Raji (cell line): ENCODE measurements around the gene DHPS.

ENCODE experiments used
- POLR2A ChIP-seq: IDR thresholded peaks from 2 replicates; pipeline ENCODE4 v1.6.1; 2011; ENCODE audit warnings: low read depth, low read length, control low read depth; ENCODE audit not compliant: insufficient read depth

Gene DHPS

GRCh38 chr19:12681074-12681987 is at the start of gene DHPS:
TSS of gene DHPS (minus strand) at chr19:12681880. CDS start at chr19:12681766, 114 bp downstream.
- TF ChIP-seq POLR2A: peak; percentile 82

- no peak for TF ChIP-seq POLR2A
Observed at GRCh38 chr19:12731337-12731736, 49.7 kb upstream of the DHPS start.

DNA sequence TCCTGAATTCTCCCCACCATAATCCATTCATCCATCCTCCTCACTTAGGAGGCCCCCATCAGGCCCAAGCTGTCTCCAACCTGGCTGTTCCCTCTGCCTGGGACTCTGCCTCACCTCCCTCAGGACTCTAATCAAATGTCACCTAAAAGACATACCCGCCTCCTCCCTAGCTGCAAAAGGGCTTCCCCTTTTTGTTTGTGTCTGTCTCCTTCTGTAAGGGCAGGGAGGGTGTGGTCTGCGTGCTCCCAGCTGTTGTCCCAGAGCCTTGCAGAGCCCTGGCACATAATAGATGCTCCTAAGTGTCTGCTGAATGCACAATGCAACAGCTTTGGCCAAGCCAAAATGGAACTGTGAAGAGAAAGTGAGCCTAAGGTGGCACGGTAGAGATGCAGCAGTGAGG is 48.4 kb upstream of the DHPS start:
- no peak for TF ChIP-seq POLR2A

DNA sequence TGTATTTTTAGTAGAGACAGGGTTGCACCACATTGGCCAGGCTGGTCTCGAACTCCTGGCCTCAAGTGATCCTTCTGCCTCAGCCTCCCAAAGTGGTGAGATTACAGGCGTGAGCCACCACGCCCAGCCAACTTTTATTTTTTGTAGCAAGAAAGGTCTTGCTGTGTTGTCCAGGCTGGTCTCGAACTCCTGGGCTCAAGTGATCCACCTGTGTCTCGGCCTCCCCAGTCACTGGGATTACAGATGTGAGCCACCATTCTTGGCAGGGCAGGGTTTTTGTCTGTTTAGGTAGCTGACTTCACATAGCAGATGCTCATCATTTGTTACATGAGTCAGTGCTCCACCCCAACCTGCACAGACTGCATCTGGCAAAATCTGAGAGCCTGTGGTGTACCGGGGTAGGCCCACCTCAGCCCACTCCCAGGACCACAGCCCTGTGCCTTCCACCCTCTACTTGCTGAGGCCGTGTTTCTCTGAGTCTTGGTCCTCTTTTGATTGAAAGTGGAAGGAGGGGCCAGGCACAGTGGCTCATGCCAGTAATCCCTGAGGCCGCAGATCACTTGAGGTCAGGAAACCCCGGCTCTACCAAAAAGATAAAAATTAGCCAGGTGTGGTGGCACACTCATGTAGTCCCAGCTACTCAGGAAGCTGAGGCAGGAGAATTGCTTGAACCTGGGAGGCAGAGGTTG is 46.2 kb upstream of the DHPS start:
- TF ChIP-seq POLR2A: no peak

DNA sequence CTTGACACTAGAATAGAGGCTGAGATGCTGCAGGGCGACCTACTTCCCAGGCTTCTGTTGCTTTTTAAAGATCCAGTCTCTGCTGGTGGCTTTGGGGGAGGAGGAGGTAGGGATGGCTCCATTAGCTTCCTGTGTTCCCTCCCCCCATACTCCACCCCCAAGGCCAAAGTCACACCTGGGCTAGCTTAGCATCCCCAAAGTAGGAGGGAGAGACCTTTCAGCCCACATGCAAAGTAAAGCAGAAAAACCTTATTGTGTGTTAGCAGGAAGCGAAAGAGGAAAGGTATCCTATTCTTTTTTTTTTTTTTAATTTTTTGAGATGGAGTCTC is 45.3 kb upstream of the DHPS start:
- no peak for TF ChIP-seq POLR2A

- TF ChIP-seq POLR2A: peak; percentile 80
Observed at GRCh38 chr19:12723641-12724426, 42.2 kb upstream of the DHPS start, which contains the start of gene TNPO2. TSS of gene TNPO2 (minus strand) at chr19:12723932. CDS start at chr19:12720977, 2,955 bp downstream.

GRCh38 chr19:12723381-12723640 is 41.6 kb upstream of the DHPS start:
- TF ChIP-seq POLR2A: no peak

- peak; percentile 88 for TF ChIP-seq POLR2A
Observed at GRCh38 chr19:12722566-12723380, 41.1 kb upstream of the DHPS start.

GRCh38 chr19:12721656-12722565 is 40.2 kb upstream of the DHPS start:
- no peak for TF ChIP-seq POLR2A

GRCh38 chr19:12720851-12721655 is 39.4 kb upstream of the DHPS start:
- no peak for TF ChIP-seq POLR2A

DNA sequence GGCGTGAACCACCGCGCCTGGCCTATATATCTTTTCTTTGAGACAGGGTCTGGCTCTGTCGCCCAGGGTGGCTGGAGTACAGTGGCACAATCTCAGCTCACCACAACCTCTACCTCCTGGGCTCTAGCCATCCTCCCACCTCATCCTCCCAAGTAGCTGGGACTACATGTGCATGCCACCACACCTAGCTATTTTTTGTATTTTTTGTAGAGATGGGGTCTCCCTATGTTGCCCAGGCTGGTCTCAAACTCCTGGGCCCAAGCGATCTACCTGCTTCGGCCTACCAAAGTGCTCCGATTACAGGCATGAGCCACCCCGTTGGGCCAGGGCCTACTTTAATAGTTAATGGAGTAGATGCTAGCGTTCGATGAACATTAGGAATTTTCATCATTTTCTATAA is 38.6 kb upstream of the DHPS start:
- no peak for TF ChIP-seq POLR2A

DNA sequence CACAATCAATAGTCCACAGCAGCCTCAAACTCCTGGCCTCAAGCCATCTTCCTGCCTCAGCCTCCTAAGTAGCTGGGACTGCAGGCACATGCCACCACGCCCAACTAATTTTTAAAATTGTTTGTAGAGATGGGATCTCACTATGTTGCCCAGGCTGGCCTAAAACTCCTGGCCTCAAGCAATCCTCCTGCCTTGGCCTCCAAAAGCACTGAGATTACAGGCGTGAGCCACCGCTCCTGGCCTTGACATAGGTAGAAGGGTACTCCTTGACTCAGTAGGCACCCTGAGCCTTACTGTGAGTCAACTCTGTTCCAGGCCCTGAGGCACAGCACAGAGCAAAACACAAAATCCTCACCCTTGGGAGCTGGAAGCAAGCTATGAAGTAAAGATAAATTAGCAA is 34.2 kb upstream of the DHPS start:
- no peak for TF ChIP-seq POLR2A

DNA sequence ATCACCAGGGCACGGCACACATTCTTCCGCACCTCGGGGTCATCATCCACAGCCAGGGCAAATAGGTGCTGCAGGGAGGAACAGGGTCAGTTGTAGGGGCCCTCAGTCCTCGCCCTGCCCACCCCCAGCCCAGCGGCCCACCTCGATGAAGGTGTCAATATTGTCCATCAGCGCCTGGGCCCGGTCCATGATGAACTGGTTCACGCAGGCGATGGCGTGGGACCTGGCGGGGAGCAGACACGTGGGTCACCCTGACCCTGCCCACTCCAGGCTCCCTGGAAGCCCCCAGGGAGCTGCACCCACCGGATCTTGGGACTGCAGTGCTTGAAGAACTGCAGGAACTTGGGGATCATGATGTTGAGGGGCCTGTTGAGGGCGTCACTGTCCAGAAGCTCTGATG is 33.4 kb upstream of the DHPS start:
- no peak for TF ChIP-seq POLR2A
